AG08396 (cell line): Measurements from ENCODE around the gene CXCL14.
"Not testable (repeated sequence)": the region's sequence is repeated elsewhere in the genome, so short reads cannot be mapped to it uniquely, and the experiment has no call there.

Source experiments
- DNase-seq: peaks from one replicate; pipeline ENCODE4 v3.0.0; 2012; ENCODE audit warnings: low spot score, mixed read lengths

Gene CXCL14

GRCh38 chr5:135543001-135543484, 35.7 kb downstream of the CXCL14 start:
- DNase-seq = no peak

- DNase-seq = no peak
Measured at GRCh38 chr5:135541807-135542502, 36.8 kb downstream of the CXCL14 start.

- DNase-seq = no peak
Measured at GRCh38 chr5:135539430-135540005, 39.3 kb downstream of the CXCL14 start.

GRCh38 chr5:135538261-135538660, 40.5 kb downstream of the CXCL14 start:
- DNase-seq = no peak

- no peak for DNase-seq
Measured at GRCh38 chr5:135537745-135538144, 41.0 kb downstream of the CXCL14 start.

GRCh38 chr5:135537271-135537670, 41.5 kb downstream of the CXCL14 start:
- DNase-seq = no peak

- DNase-seq = no peak
Measured at GRCh38 chr5:135535820-135536801, 42.7 kb downstream of the CXCL14 start, which contains the start of gene NEUROG1. TSS of gene NEUROG1 (minus strand) at chr5:135535964. CDS start at chr5:135535690, 274 bp downstream.

- no peak for DNase-seq
Measured at GRCh38 chr5:135535420-135535819, 43.4 kb downstream of the CXCL14 start.

- DNase-seq = no peak
Measured at GRCh38 chr5:135534609-135535419, 44.0 kb downstream of the CXCL14 start.

- DNase-seq = no peak
Measured at GRCh38 chr5:135533794-135534193, 45.0 kb downstream of the CXCL14 start.

- no peak for DNase-seq
Measured at GRCh38 chr5:135533334-135533733, 45.5 kb downstream of the CXCL14 start.

GRCh38 chr5:135529576-135529975, 49.2 kb downstream of the CXCL14 start:
- not testable (repeated sequence) for DNase-seq

- DNase-seq = no peak
Measured at GRCh38 chr5:135526924-135527323, 51.9 kb downstream of the CXCL14 start.

GRCh38 chr5:135521964-135522363, 56.8 kb downstream of the CXCL14 start:
- DNase-seq = no peak
